A549 (cell line): ENCODE results near the gene CPLANE2. TPM values are rescaled to one million over a fixed set of nuclear protein-coding genes. Genes with fewer than 3 reads are reported as not detected.
A peak's percentile ranks its signal among the peaks of the same experiment; 100 is the strongest.

Experiments
- EP300 ChIP-seq, 2 experiments: fragments of >200 bp; sonication (Bioruptor Twin); formaldehyde crosslinking; IDR thresholded peaks; 2 replicates in 1 of 2; 3 replicates in 1 of 2; pipeline ENCODE4 v1.6.1; 2016 to 2017
- FOSB ChIP-seq: fragments of 250-450 bp; sonication (Bioruptor Pico); IDR thresholded peaks from 2 replicates; pipeline ENCODE4 v1.5.0; 2020; ENCODE audit warnings: mild to moderate bottlenecking, moderate library complexity
- JUN ChIP-seq, 2 experiments: fragments of >200 bp; sonication (Bioruptor Twin); formaldehyde crosslinking; IDR thresholded peaks; 2 replicates in 1 of 2; 3 replicates in 1 of 2; pipeline ENCODE4 v1.6.1; 2016 to 2017
- KDM1A ChIP-seq: fragments of 200-600 bp; sonication (generic); IDR thresholded peaks from 2 replicates; pipeline ENCODE4 v1.6.1; 2016; ENCODE audit warnings: low read depth, mild to moderate bottlenecking
- RAD21 ChIP-seq, 2 experiments: fragments of >200 bp in 1 of 2; sonication (Bioruptor Twin) in 1 of 2; formaldehyde crosslinking in 1 of 2; IDR thresholded peaks in 1 of 2; conservative IDR thresholded peaks in 1 of 2; 2 replicates in 1 of 2; 3 replicates in 1 of 2; pipeline ENCODE4 v1.6.1; 2012 to 2018; ENCODE audit warnings: inconsistent platforms in 1 of 2
- ZFP36 ChIP-seq: fragments of 450-650 bp; IDR thresholded peaks from 2 replicates; pipeline ENCODE4 v1.6.1; 2014; ENCODE audit warnings: borderline replicate concordance; ENCODE audit not compliant: partially characterized antibody
- polyA plus RNA-seq, 4 experiments: library from polyadenylated mRNA; depleted of rRNA in 3 of 4; stranded (reverse); fragments of >200 nt; fragmentation: RNase III in 1 of 4; extraction: RNeasy Plus Mini Kit Qiagen cat#74134 plus additional on column Dnase treatment in 1 of 4; gene quantifications; 2 replicates in 3 of 4; 3 replicates in 1 of 4; pipeline ENCODE4 v1.2.3, GENCODE V29; 2011 to 2017
- small RNA-seq, 6 experiments: library from RNA; depleted of rRNA; stranded (forward); fragments of <200 nt; gene quantifications; one replicate each; pipeline ENCODE3, GENCODE V24; 2012

The CPLANE2 gene
- polyA plus RNA-seq, 2 of the 4 experiments (the other 2 are of a cell fraction) = 2.4 to 3.7 TPM

GRCh38 chr1:16181887-16182719, 54.9 kb downstream of the CPLANE2 start (continued):
- peak in 1 of 2 experiments; percentile 46; a peak in 1 of 5 replicates for TF ChIP-seq EP300 (IDR thresholded peaks at IDR 0.05)
- peak in 1 of 2 experiments; percentile 19; a peak in 1 of 5 replicates for TF ChIP-seq RAD21 (conservative IDR thresholded peaks at IDR 0.05 in 1 of 2, IDR thresholded peaks at IDR 0.05 in 1 of 2)
- TF ChIP-seq FOSB (CRISPR knock-in tag) = 0 out of 2 replicates have a peak, but pooled peaks have one; percentile 13
- peak; percentile 88 for TF ChIP-seq ZFP36
- TF ChIP-seq JUN (IDR thresholded peaks at IDR 0.05) = peak; percentile 31 to 74; a peak in 4 of 5 replicates
- no peak for TF ChIP-seq KDM1A

Small RNA genes lying within 50 kb of the gene (small RNA-seq; reads per million reads assigned to genes)
- gene MT1XP1 = 0 reads per million in 6 experiments

Other genes starting within 250 kb of the CPLANE2 start
- gene SRARP, start 232.9 kb downstream of the CPLANE2 start, polyA plus RNA-seq (2011; rRNA removed) = not detected in 2 replicates
- gene SRARP, start 232.9 kb downstream of the CPLANE2 start, polyA plus RNA-seq (2017; fragmentation: RNase III; extraction: RNeasy Plus Mini Kit Qiagen cat#74134 plus additional on column Dnase treatment) = 0.03 TPM in 1 of 3 replicates, not detected in the others
- not detected in 2 replicates for gene HSPB7, start 219.1 kb downstream of the CPLANE2 start, polyA plus RNA-seq (2011; rRNA removed)
- not detected in 3 replicates for gene HSPB7, start 219.1 kb downstream of the CPLANE2 start, polyA plus RNA-seq (2017; fragmentation: RNase III; extraction: RNeasy Plus Mini Kit Qiagen cat#74134 plus additional on column Dnase treatment)
- not detected in 2 replicates for gene CLCNKA, start 215.1 kb downstream of the CPLANE2 start, polyA plus RNA-seq (2011; rRNA removed)
- gene CLCNKA, start 215.1 kb downstream of the CPLANE2 start, polyA plus RNA-seq (2017; fragmentation: RNase III; extraction: RNeasy Plus Mini Kit Qiagen cat#74134 plus additional on column Dnase treatment) = 0.05 to 0.07 TPM (median 0.06 TPM) in 3 replicates
- 0.11 and 0.14 TPM in 2 replicates for gene CLCNKB, start 193.4 kb downstream of the CPLANE2 start, polyA plus RNA-seq (2011; rRNA removed)
- 0.07 to 0.18 TPM (median 0.08 TPM) in 3 replicates for gene CLCNKB, start 193.4 kb downstream of the CPLANE2 start, polyA plus RNA-seq (2017; fragmentation: RNase III; extraction: RNeasy Plus Mini Kit Qiagen cat#74134 plus additional on column Dnase treatment)
- gene FAM131C, start 163.5 kb downstream of the CPLANE2 start, polyA plus RNA-seq (2011; rRNA removed) = 2.3 and 2.9 TPM in 2 replicates
- 5.9 to 6.7 TPM (median 6.3 TPM) in 3 replicates for gene FAM131C, start 163.5 kb downstream of the CPLANE2 start, polyA plus RNA-seq (2017; fragmentation: RNase III; extraction: RNeasy Plus Mini Kit Qiagen cat#74134 plus additional on column Dnase treatment)
- gene EPHA2, start 81.1 kb downstream of the CPLANE2 start, polyA plus RNA-seq (2011; rRNA removed) = 55.0 and 59.3 TPM in 2 replicates
- 87.1 to 93.8 TPM (median 93.2 TPM) in 3 replicates for gene EPHA2, start 81.1 kb downstream of the CPLANE2 start, polyA plus RNA-seq (2017; fragmentation: RNase III; extraction: RNeasy Plus Mini Kit Qiagen cat#74134 plus additional on column Dnase treatment)
- 6.1 and 6.7 TPM in 2 replicates for gene ARHGEF19, start 24.5 kb downstream of the CPLANE2 start, polyA plus RNA-seq (2011; rRNA removed)
- 7.6 to 9.5 TPM (median 9.2 TPM) in 3 replicates for gene ARHGEF19, start 24.5 kb downstream of the CPLANE2 start, polyA plus RNA-seq (2017; fragmentation: RNase III; extraction: RNeasy Plus Mini Kit Qiagen cat#74134 plus additional on column Dnase treatment)
- 12.4 and 14.0 TPM in 2 replicates for gene FBXO42, start 115.3 kb upstream of the CPLANE2 start, polyA plus RNA-seq (2011; rRNA removed)
- gene FBXO42, start 115.3 kb upstream of the CPLANE2 start, polyA plus RNA-seq (2017; fragmentation: RNase III; extraction: RNeasy Plus Mini Kit Qiagen cat#74134 plus additional on column Dnase treatment) = 4.7 to 5.8 TPM (median 5.4 TPM) in 3 replicates
- gene SZRD1, start 130.1 kb upstream of the CPLANE2 start, polyA plus RNA-seq (2011; rRNA removed) = 56.8 and 62.9 TPM in 2 replicates
- gene SZRD1, start 130.1 kb upstream of the CPLANE2 start, polyA plus RNA-seq (2017; fragmentation: RNase III; extraction: RNeasy Plus Mini Kit Qiagen cat#74134 plus additional on column Dnase treatment) = 88.9 to 91.9 TPM (median 90.7 TPM) in 3 replicates
- gene SPATA21, start 200.2 kb upstream of the CPLANE2 start, polyA plus RNA-seq (2011; rRNA removed) = 0.08 and 0.15 TPM in 2 replicates
- gene SPATA21, start 200.2 kb upstream of the CPLANE2 start, polyA plus RNA-seq (2017; fragmentation: RNase III; extraction: RNeasy Plus Mini Kit Qiagen cat#74134 plus additional on column Dnase treatment) = 0.09 to 0.12 TPM (median 0.10 TPM) in 3 replicates
- gene NECAP2, start 203.5 kb upstream of the CPLANE2 start, polyA plus RNA-seq (2011; rRNA removed) = 38.5 and 40.3 TPM in 2 replicates
- gene NECAP2, start 203.5 kb upstream of the CPLANE2 start, polyA plus RNA-seq (2017; fragmentation: RNase III; extraction: RNeasy Plus Mini Kit Qiagen cat#74134 plus additional on column Dnase treatment) = 28.4 to 29.7 TPM (median 29.4 TPM) in 3 replicates